B cell (primary cell): ENCODE measurements around the gene C4A.

Source experiments
- EZH2 ChIP-seq: IDR thresholded peaks from 2 replicates; pipeline ENCODE4 v1.6.1; 2012; ENCODE audit warnings: borderline replicate concordance, low read depth, mild to moderate bottlenecking, moderate library complexity, low read length; ENCODE audit not compliant: insufficient read depth, poor library complexity, severe bottlenecking
- TF ChIP-seq, protein P1 (sequence below): fragments of 200-600 bp; IDR thresholded peaks from one replicate; pipeline ENCODE4 v1.8.0; 2022; ENCODE audit warnings: antibody characterized with exemption, mild to moderate bottlenecking

DNA sequence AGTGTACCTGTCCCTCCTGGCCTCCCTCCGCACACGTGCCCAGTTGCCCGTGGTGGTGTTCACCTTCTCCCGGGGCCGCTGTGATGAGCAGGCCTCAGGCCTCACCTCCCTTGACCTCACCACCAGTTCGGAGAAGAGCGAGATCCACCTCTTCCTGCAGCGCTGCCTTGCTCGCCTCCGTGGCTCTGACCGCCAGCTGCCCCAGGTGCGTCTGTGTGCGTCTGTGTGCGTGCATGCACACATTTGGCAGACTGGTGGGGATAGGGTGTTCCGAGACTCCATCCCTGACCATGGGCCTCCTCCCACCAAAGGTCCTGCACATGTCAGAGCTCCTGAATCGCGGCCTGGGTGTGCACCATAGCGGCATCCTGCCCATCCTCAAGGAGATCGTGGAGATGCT lies 17.9 kb upstream of the C4A start:
- TF ChIP-seq, protein P1, sequence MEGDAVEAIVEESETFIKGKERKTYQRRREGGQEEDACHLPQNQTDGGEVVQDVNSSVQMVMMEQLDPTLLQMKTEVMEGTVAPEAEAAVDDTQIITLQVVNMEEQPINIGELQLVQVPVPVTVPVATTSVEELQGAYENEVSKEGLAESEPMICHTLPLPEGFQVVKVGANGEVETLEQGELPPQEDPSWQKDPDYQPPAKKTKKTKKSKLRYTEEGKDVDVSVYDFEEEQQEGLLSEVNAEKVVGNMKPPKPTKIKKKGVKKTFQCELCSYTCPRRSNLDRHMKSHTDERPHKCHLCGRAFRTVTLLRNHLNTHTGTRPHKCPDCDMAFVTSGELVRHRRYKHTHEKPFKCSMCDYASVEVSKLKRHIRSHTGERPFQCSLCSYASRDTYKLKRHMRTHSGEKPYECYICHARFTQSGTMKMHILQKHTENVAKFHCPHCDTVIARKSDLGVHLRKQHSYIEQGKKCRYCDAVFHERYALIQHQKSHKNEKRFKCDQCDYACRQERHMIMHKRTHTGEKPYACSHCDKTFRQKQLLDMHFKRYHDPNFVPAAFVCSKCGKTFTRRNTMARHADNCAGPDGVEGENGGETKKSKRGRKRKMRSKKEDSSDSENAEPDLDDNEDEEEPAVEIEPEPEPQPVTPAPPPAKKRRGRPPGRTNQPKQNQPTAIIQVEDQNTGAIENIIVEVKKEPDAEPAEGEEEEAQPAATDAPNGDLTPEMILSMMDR = no peak
- no peak for TF ChIP-seq EZH2
